Right hindlimb (tissue), 1 donor: ENCODE data around the gene NCAM1.
"Not testable (repeated sequence)": the region's sequence is repeated elsewhere in the genome, so short reads cannot be mapped to it uniquely, and the experiment has no call there.

Experiments
- DNase-seq: peaks from one replicate; pipeline ENCODE4 v3.0.0-alpha.2; 2018

Gene NCAM1

GRCh38 chr11:113022262-113022661 is 61.0 kb downstream of the NCAM1 start:
- no peak for DNase-seq

GRCh38 chr11:113023228-113023627 is 62.0 kb downstream of the NCAM1 start:
- no peak for DNase-seq

GRCh38 chr11:113023986-113024385 is 62.8 kb downstream of the NCAM1 start:
- no peak for DNase-seq

DNA sequence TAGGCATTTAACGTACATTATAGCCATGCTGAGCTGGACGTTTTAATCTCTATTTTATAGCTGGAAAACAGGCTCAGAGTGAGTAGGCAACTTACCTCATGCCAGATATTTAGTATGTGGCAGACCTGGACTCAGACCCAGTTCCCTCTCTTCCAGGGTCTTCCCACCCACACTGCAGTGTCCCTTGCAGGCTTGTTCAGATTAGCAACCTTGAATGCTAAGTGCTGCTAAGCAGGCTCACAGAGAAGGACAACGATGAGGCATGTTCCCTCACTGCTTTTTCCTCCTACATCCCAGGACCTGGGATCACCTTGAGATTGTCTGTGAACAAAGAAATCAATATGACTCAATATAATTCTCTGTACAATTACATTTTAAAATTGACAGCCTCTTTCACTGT is 65.6 kb downstream of the NCAM1 start:
- DNase-seq, result no peak

DNA sequence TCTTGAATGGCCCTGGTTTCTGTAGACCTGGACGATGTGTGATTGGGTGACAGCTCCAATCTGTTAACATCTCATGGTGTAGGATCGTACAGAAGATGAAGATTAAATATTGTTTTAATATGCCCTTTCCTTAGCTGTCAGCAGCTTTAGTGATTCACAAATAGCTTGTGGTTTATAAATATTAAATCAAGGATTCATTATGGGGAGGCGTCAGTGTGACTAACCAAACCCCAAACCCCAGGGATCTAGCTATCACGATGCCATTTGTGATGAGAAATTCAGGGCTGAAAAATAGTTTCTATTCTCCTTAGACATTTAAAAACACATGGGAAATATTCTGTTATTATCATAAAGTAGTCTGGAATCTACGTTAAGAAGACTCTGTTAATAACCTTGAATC is 73.4 kb downstream of the NCAM1 start:
- no peak for DNase-seq

GRCh38 chr11:113035708-113036107 is 74.5 kb downstream of the NCAM1 start:
- no peak for DNase-seq

DNA sequence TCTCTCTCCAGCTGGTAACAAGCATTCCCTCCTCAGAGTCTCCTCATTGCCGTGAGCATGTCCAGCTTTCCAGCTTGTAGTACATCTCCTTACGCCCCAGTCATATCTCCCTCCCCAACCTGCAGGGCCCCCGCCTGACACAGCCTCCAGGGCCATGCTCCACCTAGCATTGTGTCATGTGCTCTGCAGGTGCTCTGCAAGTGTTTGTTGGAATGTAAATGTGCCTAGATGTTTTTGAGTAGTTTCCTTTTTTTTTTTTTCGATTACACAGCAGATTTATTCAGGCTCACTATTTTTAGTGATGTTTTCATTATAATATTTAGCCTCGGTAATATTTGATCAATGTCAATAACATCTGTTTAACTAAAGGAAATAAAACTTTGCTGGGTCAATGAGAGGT is 82.5 kb downstream of the NCAM1 start:
- no peak for DNase-seq

- DNase-seq, result no peak
These were observed 83.9 kb downstream of the NCAM1 start for GRCh38 chr11:113045146-113045545.

GRCh38 chr11:113046866-113047265 is 85.6 kb downstream of the NCAM1 start:
- no peak for DNase-seq

DNA sequence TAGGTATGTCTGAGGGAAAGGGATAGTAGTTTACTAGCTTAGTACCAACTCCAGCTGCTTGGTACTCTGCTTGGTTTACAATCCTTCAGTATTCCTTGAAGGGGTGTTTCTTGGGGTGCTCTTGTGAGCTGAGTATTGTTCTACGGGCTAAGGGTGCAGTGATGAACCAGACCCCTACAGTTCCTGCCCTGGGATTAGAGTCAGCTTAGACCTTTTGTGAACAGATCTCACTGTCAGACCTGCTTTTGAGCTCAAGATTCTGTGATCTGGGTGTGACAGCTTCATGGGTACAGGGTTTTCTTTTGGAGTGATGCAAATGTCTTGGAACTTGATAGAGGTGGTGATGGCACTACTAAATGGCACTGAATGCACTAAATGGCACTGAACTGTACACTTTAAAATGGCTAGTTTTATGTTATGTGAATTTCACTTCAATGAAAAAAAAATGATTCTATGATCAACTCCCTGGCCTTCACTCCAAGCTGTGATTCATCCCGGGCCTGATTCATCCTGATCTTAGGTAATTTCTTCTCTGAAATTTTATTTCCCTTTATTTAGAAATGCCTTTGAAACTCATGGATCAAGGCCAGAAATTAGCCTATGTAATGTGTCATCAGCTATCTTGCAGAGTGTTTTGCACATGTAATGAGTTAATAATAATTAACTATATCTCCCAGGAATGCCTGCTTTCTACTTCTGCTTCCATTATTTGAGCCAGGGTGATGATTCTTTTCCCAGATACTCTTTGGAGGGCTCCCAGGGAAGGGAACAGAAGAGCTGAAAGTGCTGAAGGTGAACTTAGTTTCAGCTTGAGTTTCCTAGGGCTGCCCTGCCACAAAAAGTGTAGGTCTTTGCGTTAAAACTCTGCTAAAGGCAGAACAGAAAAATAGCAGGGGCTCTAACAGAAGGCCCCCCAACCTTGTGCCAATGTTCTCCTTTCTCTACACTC is 87.9 kb downstream of the NCAM1 start:
- no peak for DNase-seq

GRCh38 chr11:113053042-113053441 is 91.8 kb downstream of the NCAM1 start:
- not testable (repeated sequence) for DNase-seq

DNA sequence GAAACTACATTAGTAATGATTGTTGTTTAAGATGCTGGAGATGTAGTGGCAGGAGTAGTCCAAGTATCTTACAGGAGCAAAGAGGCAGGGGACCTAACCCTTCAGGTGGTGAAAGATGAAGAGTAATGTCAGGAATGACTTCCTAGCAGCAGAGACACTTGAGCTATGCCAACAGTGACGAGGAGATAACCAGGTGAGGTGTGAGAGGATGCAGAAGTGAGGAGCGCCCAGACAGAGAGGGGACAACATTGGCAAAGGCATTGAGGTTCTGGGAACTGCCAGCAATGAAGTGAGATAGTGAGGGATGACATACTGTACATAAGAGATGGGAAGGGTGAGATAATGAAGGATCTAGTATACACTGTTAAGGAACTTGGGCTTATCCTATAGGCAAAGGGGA is 95.8 kb downstream of the NCAM1 start:
- DNase-seq, result no peak

- no peak for DNase-seq
These were observed 98.3 kb downstream of the NCAM1 start for GRCh38 chr11:113059548-113059947.

GRCh38 chr11:113065330-113065729 is 104.1 kb downstream of the NCAM1 start:
- DNase-seq, result no peak

- DNase-seq, result no peak
These were observed 111.1 kb downstream of the NCAM1 start for GRCh38 chr11:113072237-113072858.

- DNase-seq, result no peak
These were observed 112.2 kb downstream of the NCAM1 start for GRCh38 chr11:113073290-113073953.

- no peak for DNase-seq
These were observed 114.4 kb downstream of the NCAM1 start for GRCh38 chr11:113075586-113076095.

DNA sequence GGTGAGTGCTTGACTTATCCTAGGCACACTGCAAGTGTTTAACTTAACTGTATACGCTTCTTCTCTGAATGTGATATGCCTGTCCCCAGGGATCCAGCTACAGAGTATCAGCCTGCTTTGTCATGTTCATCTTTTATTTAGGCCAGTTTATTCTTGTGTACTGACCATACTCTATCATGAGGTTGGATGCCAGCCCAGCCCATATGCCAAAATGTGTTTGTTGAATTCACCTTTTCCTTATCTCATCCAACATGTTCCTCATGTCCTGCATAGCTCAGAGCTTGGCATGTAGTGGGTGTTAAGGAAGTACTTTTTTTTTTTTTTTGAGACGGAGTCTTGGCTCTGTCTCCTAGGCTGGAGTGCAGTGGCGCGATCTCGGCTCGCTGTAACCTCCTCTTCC is 116.2 kb downstream of the NCAM1 start:
- DNase-seq, result no peak

GRCh38 chr11:113082341-113082955 is 121.2 kb downstream of the NCAM1 start:
- DNase-seq, result no peak

GRCh38 chr11:113083571-113083970 is 122.4 kb downstream of the NCAM1 start:
- DNase-seq, result no peak

- DNase-seq, result no peak
These were observed 123.1 kb downstream of the NCAM1 start for GRCh38 chr11:113084297-113084696.

DNA sequence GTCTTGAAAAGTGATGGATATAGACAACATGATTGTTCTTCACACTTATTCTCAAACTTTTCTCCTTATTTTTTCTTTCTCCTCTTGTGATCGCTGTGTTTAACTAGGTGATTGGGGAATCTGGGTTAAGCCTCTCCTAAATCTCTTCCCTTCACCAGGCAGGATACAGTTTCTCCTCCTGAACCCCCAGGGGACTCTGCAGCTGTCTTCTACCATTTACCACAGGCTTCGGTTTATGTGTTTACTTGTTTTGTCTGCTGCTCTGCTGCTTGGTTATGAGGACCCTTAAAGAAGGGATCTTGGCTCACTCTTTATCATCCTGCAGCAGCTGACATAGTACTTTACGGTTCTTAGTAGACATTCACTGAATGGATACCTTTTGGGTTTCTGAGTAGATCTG is 124.2 kb downstream of the NCAM1 start:
- DNase-seq, result no peak

GRCh38 chr11:113087706-113088105 is 126.5 kb downstream of the NCAM1 start:
- no peak for DNase-seq
